GM12878 (cell line): ENCODE measurements around the gene HGS. TPM values are rescaled to one million over a fixed set of nuclear protein-coding genes. Genes with fewer than 3 reads are reported as not detected.

Source experiments
- ATAC-seq: fragments of 200-7000 bp; cut with Tn5 transposase; 3 replicates; pipeline ENCODE4 v1.9.1; 2020; ENCODE audit warnings: mild to moderate bottlenecking, moderate library complexity
- BruUV-seq: library from RNA; stranded (reverse); fragments of 400-500 nt; replicated peaks from 2 replicates; lab custom pipeline; 2021; lab: Mats Ljungman, UMichigan
- CTCF ChIA-PET: fragments of 300-600 bp; sonication (Branson Sonifier 250); formaldehyde crosslinking; extraction: SDS; loops from one replicate; lab custom pipeline; 2021; ENCODE audit warnings: inconsistent platforms; lab: Yijun Ruan, JAX
- POLR2A ChIA-PET: fragments of 350-600 bp; formaldehyde crosslinking; extraction: SDS; loops from one replicate; lab custom pipeline; 2021; ENCODE audit warnings: inconsistent platforms; lab: Charles Lee
- RAD21 ChIA-PET: fragments of 300-600 bp; sonication (Branson Sonifier 250); formaldehyde crosslinking; loops from one replicate; lab custom pipeline; 2023; ENCODE audit warnings: antibody characterized with exemption; ENCODE audit not compliant: unreplicated experiment; lab: Charles Lee
- SMC1A ChIA-PET: fragments of 300-600 bp; sonication (Branson Sonifier 250); formaldehyde crosslinking; loops from one replicate; lab custom pipeline; 2023; ENCODE audit not compliant: unreplicated experiment, uncharacterized antibody; lab: Charles Lee
- DNase-seq: peaks from one replicate; pipeline ENCODE4 v3.0.0-alpha.2; 2011; ENCODE audit warnings: low read depth, low spot score
- FAIRE-seq: peaks from 3 replicates; lab custom pipeline; 2011; peaks lifted over from hg19 to GRCh38; lab: Jason Lieb, UNC
- H2AFZ ChIP-seq: 2 replicates; pipeline ENCODE4 v1.6.0; 2011; ENCODE audit warnings: low read depth, low read length, control low read depth; ENCODE audit not compliant: control insufficient read depth
- H3K27ac ChIP-seq: 2 replicates; pipeline ENCODE4 v1.5.1; 2011; ENCODE audit warnings: control low read depth; ENCODE audit not compliant: control insufficient read depth, insufficient read depth
- H3K27me3 ChIP-seq, 2 experiments: replicated peaks in 1 of 2; 2 replicates each; pipeline versions ENCODE4 v1.6.0 to v1.6.1; 2011; ENCODE audit warnings: low read length in 1 of 2; ENCODE audit not compliant: control insufficient read depth in 2 of 2, insufficient read depth in 2 of 2
- H3K36me3 ChIP-seq, 2 experiments: 2 replicates each; pipeline ENCODE4 v1.5.1; 2011; ENCODE audit warnings: low read length in 1 of 2; ENCODE audit not compliant: control insufficient read depth in 2 of 2, insufficient read depth in 2 of 2
- H3K4me1 ChIP-seq: 2 replicates; pipeline ENCODE4 v1.6.1; 2011; ENCODE audit warnings: mild to moderate bottlenecking, low read length, moderate library complexity, mixed read lengths; ENCODE audit not compliant: control insufficient read depth, insufficient read depth
- H3K4me2 ChIP-seq: 2 replicates; pipeline ENCODE4 v1.6.0; 2011; ENCODE audit warnings: control low read depth; ENCODE audit not compliant: control insufficient read depth, insufficient read depth
- H3K4me3 ChIP-seq: fragments of 200-600 bp; sonication (generic); 2 replicates; pipeline ENCODE4 v1.5.1; 2016
- H3K79me2 ChIP-seq: 2 replicates; pipeline ENCODE4 v1.6.0; 2011; ENCODE audit warnings: low read length; ENCODE audit not compliant: control insufficient read depth, insufficient read depth
- H3K9ac ChIP-seq: 2 replicates; pipeline ENCODE4 v1.8.0; 2011; ENCODE audit warnings: low read length, control low read depth, mixed read lengths; ENCODE audit not compliant: control insufficient read depth, insufficient read depth
- H3K9me3 ChIP-seq: replicated peaks from 3 replicates; pipeline ENCODE4 v1.5.1; 2011; ENCODE audit warnings: mild to moderate bottlenecking, low read length; ENCODE audit not compliant: control insufficient read depth, insufficient read depth
- H4K20me1 ChIP-seq: 2 replicates; pipeline ENCODE4 v1.6.0; 2011; ENCODE audit not compliant: control insufficient read depth, insufficient read depth
- NR2F1 ChIP-seq: fragments of 450-650 bp; conservative IDR thresholded peaks from 2 replicates; pipeline ENCODE4 v1.6.1; 2017; ENCODE audit warnings: mild to moderate bottlenecking
- PKNOX1 ChIP-seq: fragments of 450-650 bp; IDR thresholded peaks from 2 replicates; pipeline ENCODE4 v1.6.1; 2016; ENCODE audit warnings: mild to moderate bottlenecking
- POLR2AphosphoS5 ChIP-seq: IDR thresholded peaks from 2 replicates; pipeline ENCODE4 v1.6.1; 2011; ENCODE audit warnings: mild to moderate bottlenecking, low read length, inconsistent platforms
- SIN3A ChIP-seq: IDR thresholded peaks from 2 replicates; pipeline ENCODE4 v1.6.1; 2012; ENCODE audit warnings: low read depth, low read length, improper control_type of control experiment
- SIX5 ChIP-seq: IDR thresholded peaks from 2 replicates; pipeline ENCODE4 v1.6.1; 2011; ENCODE audit warnings: mild to moderate bottlenecking, low read depth, low read length, moderate library complexity; ENCODE audit not compliant: severe bottlenecking
- ZNF384 ChIP-seq: IDR thresholded peaks from 2 replicates; pipeline ENCODE4 v1.6.1; 2012; ENCODE audit warnings: low read depth, mild to moderate bottlenecking, low read length, improper control_type of control experiment, borderline replicate concordance
- ZSCAN29 ChIP-seq: fragments of 450-650 bp; IDR thresholded peaks from 2 replicates; pipeline ENCODE4 v1.6.1; 2017; ENCODE audit warnings: mild to moderate bottlenecking, moderate library complexity
- WGBS: methylation state at CpG from one replicate; pipeline ENCODE4 v1.1.6; 2016; ENCODE audit warnings: low lambda C conversion rate; ENCODE audit not compliant: insufficient replicate concordance, insufficient coverage; ENCODE audit errors: missing lambda C conversion rate; 5-methylcytosine and 5-hydroxymethylcytosine counted together
- in situ Hi-C: fragments of 300-500 bp; cut with MboI; formaldehyde crosslinking; loops from 9 replicates; pipeline ENCODE4 v1.14.3; 2018; ENCODE audit warnings: mixed read lengths
- intact Hi-C: fragments of 100-400 bp; cut with micrococcal nuclease; formaldehyde crosslinking; loops from one replicate; pipeline ENCODE4 v1.14.2; 2022; ENCODE audit not compliant: unreplicated experiment
- polyA plus RNA-seq, 11 experiments: library from polyadenylated mRNA; depleted of rRNA in 4 of 11; unstranded in 6 of 11; stranded (reverse) in 5 of 11; fragments of >200 nt; fragmentation: Nextera tagmentation in 4 of 11; fragmentation: Illumina TruSeq in 1 of 11; extraction: Ambion mirVana in 4 of 11; extraction: Trizol in 1 of 11; gene quantifications; 1 replicate in 1 of 11; 2 replicates in 10 of 11; pipeline versions ENCODE4 v1.2.1 to v1.2.3, GENCODE V29; 2011 to 2016; ENCODE audit warnings: inconsistent platforms in 2 of 11, missing spikeins in 2 of 11, low read depth in 1 of 11
- total RNA-seq, 4 experiments: library from RNA; depleted of rRNA in 3 of 4; stranded (reverse); fragments of >200 nt in 3 of 4; fragmentation: Illumina TruSeq in 1 of 4; extraction: Trizol in 1 of 4; gene quantifications; 2 replicates each; pipeline versions ENCODE4 v1.2.1 to v1.2.3, GENCODE V29; 2013 to 2021
- TF ChIP-seq, protein P1 (sequence below): IDR thresholded peaks from 2 replicates; pipeline ENCODE4 v1.6.1; 2011; ENCODE audit warnings: borderline replicate concordance, low read depth, mild to moderate bottlenecking, moderate library complexity, mixed read lengths, low read length; ENCODE audit not compliant: insufficient read depth; ENCODE audit errors: extremely low read length

HGS gene
- total and polyA plus RNA-seq, 10 of the 15 experiments (the other 5 are each of a cell fraction or from before 2014, with no cell fraction given) = 2.2 to 85.6 (median 55.3) TPM

DNA sequence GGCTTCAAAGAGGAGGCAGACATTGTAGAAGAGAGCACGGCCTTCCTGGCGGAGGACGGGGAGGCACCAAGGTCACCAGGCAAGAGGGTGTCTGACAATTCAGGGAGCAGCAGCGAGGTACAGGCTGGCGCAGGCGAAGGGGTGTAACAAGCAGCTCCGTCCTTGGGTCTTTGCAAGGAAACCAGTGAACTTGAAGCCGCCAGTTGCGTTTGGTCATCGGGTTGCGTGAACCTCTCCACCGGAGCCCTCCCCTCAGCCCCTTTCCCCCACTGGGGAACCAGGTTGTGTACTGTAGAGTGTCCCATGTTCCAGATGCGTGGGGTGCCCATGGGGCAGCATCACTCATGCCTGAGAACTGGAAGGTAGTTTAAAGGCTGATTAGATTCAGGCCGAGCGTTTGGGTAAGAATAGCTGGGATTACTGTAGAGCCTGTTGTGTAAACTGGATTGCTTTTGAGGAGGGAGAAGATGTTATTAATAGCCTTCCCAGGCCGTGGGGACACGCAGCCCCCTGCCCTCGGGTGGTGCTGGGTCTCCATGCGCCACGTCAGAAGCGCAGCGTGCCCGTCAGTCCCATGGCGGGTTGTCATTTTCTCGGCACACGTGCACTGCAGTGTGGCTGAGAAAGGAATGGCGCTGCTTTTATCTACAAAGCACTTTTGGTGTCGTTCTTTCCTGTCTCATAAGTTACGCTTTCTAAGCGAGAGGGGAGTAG, 21.9 kb downstream of the HGS start:
- ChIA-PET RAD21 (no interaction called here), SMC1A (interaction anchor here (1.1 kb wide), 1 partner anchor 21 kb away, joined by 3 read pairs; no protein-coding TSS in a partner anchor), POLR2A (interaction anchor here (1.0 kb wide), 1 partner anchor 39 kb away, joined by 3 read pairs; the partner anchor contains the start of genes CCDC137 and OXLD1), CTCF (interaction anchor here (0.7 kb wide), 1 partner anchor 592 kb away, joined by 3 read pairs; no protein-coding TSS in a partner anchor)
- Histone ChIP-seq H3K4me3 (no peak overlapping the region), H3K27me3 (no peaks in the 10 kb centered on the region), H3K36me3 (peaks cover 15 to 30% of the 10 kb centered on the region in 2 experiments), H3K9ac (no peak overlapping the region), H3K4me1 (peaks cover 14% of the 10 kb centered on the region), H4K20me1 (0 out of 2 replicates have a peak, but pooled peaks cover 3% of the 10 kb centered on the region), H2AFZ (no peak overlapping the region), H3K4me2 (no peak overlapping the region), H3K27ac (no peak overlapping the region), H3K79me2 (peaks cover 46% of the 10 kb centered on the region), H3K9me3 (no peaks in the 10 kb centered on the region)
- intact Hi-C loops (no loop called here), in situ Hi-C loops (no loop called here)
- FAIRE-seq = no peak
- BruUV-seq = no TSS peak
- WGBS = 95% methylated on average over 30 of the region's 30 CpGs
- DNase-seq = no peak
- ATAC-seq = no peak
- TF ChIP-seq POLR2AphosphoS5 = peak; percentile 62; the same call in 1 of the 2 replicates
- TF ChIP-seq NR2F1 = no peak

- no peaks in the 10 kb centered on the region for H3K9me3 ChIP-seq
- H3K9ac ChIP-seq = no peak overlapping the region
- intact Hi-C loops = no loop called here
- ChIA-PET CTCF (no interaction called here), RAD21 (no interaction called here), POLR2A (no interaction called here), SMC1A (no interaction called here)
- DNase-seq (no peak), ATAC-seq (no peak), FAIRE-seq (no peak)
- peaks cover 46% of the 10 kb centered on the region for H3K79me2 ChIP-seq
- H3K27me3 ChIP-seq = no peaks in the 10 kb centered on the region
- WGBS = over 99% methylated on average over 17 of the region's 17 CpGs
- in situ Hi-C loops = no loop called here
- peaks cover 18% of the 10 kb centered on the region for H3K4me1 ChIP-seq
- BruUV-seq = no TSS peak
- H3K36me3 ChIP-seq = peaks cover 15 to 25% of the 10 kb centered on the region in 2 experiments
- H3K27ac ChIP-seq = no peak overlapping the region
- H2AFZ ChIP-seq = no peak overlapping the region
- no peak overlapping the region for H3K4me3 ChIP-seq
- 0 out of 2 replicates have a peak, but pooled peaks cover 3% of the 10 kb centered on the region for H4K20me1 ChIP-seq
- no peak overlapping the region for H3K4me2 ChIP-seq
- TF ChIP-seq, protein P1, sequence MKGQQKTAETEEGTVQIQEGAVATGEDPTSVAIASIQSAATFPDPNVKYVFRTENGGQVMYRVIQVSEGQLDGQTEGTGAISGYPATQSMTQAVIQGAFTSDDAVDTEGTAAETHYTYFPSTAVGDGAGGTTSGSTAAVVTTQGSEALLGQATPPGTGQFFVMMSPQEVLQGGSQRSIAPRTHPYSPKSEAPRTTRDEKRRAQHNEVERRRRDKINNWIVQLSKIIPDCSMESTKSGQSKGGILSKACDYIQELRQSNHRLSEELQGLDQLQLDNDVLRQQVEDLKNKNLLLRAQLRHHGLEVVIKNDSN = no peak
- no peak for TF ChIP-seq PKNOX1
- no peak for TF ChIP-seq ZNF384
- no peak for TF ChIP-seq ZSCAN29
- TF ChIP-seq SIX5 = no peak
- no peak for TF ChIP-seq SIN3A
Measured at GRCh38 chr17:81706232-81706611, 22.4 kb downstream of the HGS start.
